Body of pancreas (tissue), 4 donors: ENCODE data around the gene C4orf50. TPM values are rescaled to one million over a fixed set of nuclear protein-coding genes. Genes with fewer than 3 reads are reported as not detected.

Source experiments
- ATAC-seq: fragments of 150-250 bp; one replicate; pipeline ENCODE4 v1.9.1; 2016
- DNase-seq, 4 donors: peaks; one replicate each; pipeline ENCODE4 v3.0.0-alpha.2; 2019
- H3K27ac ChIP-seq, 4 donors: fragments of 200-600 bp; sonication (generic); 1 replicate in 3 of 4; 2 replicates in 1 of 4; pipeline versions ENCODE4 v1.5.1 to v1.6.1; 2016 to 2019; ENCODE audit warnings: mild to moderate bottlenecking in 1 of 4, mixed read lengths in 1 of 4, moderate library complexity in 1 of 4
- H3K27me3 ChIP-seq, 2 donors: fragments of 200-600 bp; sonication (generic); one replicate each; pipeline ENCODE4 v1.6.0; 2016; ENCODE audit warnings: mild to moderate bottlenecking in 1 of 2
- H3K36me3 ChIP-seq, 2 donors: fragments of 200-600 bp; sonication (generic); replicated peaks in 1 of 2; 2 replicates each; pipeline ENCODE4 v1.5.1; 2016; ENCODE audit warnings: low read depth in 2 of 2; ENCODE audit not compliant: insufficient read depth in 1 of 2
- H3K4me1 ChIP-seq: fragments of 200-600 bp; sonication (generic); one replicate; pipeline ENCODE4 v1.6.0; 2016
- H3K4me3 ChIP-seq, 2 donors: fragments of 200-600 bp; sonication (generic); 1 replicate in 1 of 2; 2 replicates in 1 of 2; pipeline ENCODE4 v1.5.1; 2016 to 2019
- H3K9me3 ChIP-seq, 3 donors: fragments of 200-600 bp; sonication (generic); 1 replicate in 2 of 3; 2 replicates in 1 of 3; pipeline ENCODE4 v1.5.1; 2016
- CTCF ChIP-seq, 7 experiments: fragments of 450-650 bp in 4 of 7; fragments of 200-600 bp in 3 of 7; sonication (generic) in 3 of 7; IDR thresholded peaks; one replicate each; pipeline ENCODE4 v1.5.1; 2016 to 2019; ENCODE audit warnings: antibody characterized with exemption in 7 of 7
- POLR2A ChIP-seq, 3 donors: fragments of 450-650 bp; IDR thresholded peaks; one replicate each; pipeline ENCODE4 v1.6.1; 2016; ENCODE audit warnings: antibody characterized with exemption in 3 of 3, mild to moderate bottlenecking in 2 of 3
- WGBS, 2 donors: methylation state at CpG; one replicate each; pipeline ENCODE4 v1.1.5; 2017; 5-methylcytosine and 5-hydroxymethylcytosine counted together
- intact Hi-C: fragments of 100-400 bp; cut with DNase I; formaldehyde crosslinking; loops from one replicate; pipeline ENCODE4 v1.15.1; 2023
- total RNA-seq, 2 donors: library from RNA; depleted of rRNA; stranded (reverse); fragments of >200 nt; gene quantifications; one replicate each; pipeline ENCODE4 v1.1.0, GENCODE V29; 2016

C4orf50 gene
- total RNA-seq, 2 donors from 2014 or later: 0.26 TPM; not detected in 1

GRCh38 chr4:5869966-5870619 is 148.1 kb downstream of the C4orf50 start:
- H3K4me1 ChIP-seq: no peaks in the 10 kb centered on the region
- peak in 1 of 4 donors; percentile 19 for DNase-seq
- no peak for ATAC-seq
- H3K36me3 ChIP-seq: no peaks in the 10 kb centered on the region
- H3K27ac ChIP-seq: no peak overlapping the region
- intact Hi-C loops: no loop called here
- no peaks in the 10 kb centered on the region for H3K9me3 ChIP-seq
- peaks cover 0 to 5% of the 10 kb centered on the region in 2 donors for H3K27me3 ChIP-seq
- 64 to 76% methylated on average over 14 of the region's 14 CpGs for WGBS, 2 donors
- TF ChIP-seq POLR2A (IDR thresholded peaks at IDR 0.05) (no peak), CTCF (IDR thresholded peaks at IDR 0.05) (no peak)
- H3K4me3 ChIP-seq: no peak overlapping the region

GRCh38 chr4:5867866-5868265 is 150.4 kb downstream of the C4orf50 start:
- no peak overlapping the region for H3K4me3 ChIP-seq
- H3K36me3 ChIP-seq: no peaks in the 10 kb centered on the region
- H3K4me1 ChIP-seq: no peaks in the 10 kb centered on the region
- H3K27ac ChIP-seq: no peak overlapping the region
- no peak for TF ChIP-seq POLR2A (IDR thresholded peaks at IDR 0.05)
- no peak for TF ChIP-seq CTCF (IDR thresholded peaks at IDR 0.05)
- DNase-seq: no peak
- ATAC-seq: no peak
- intact Hi-C loops: no loop called here
- 79 to 87% methylated on average over 3 of the region's 3 CpGs for WGBS, 2 donors
- H3K9me3 ChIP-seq: no peaks in the 10 kb centered on the region
- H3K27me3 ChIP-seq: peaks cover 0 to 5% of the 10 kb centered on the region in 2 donors

GRCh38 chr4:5866841-5867813 is 151.1 kb downstream of the C4orf50 start:
- no peaks in the 10 kb centered on the region for H3K4me1 ChIP-seq
- intact Hi-C loops: no loop called here
- H3K27ac ChIP-seq: no peak overlapping the region
- DNase-seq (no peak), ATAC-seq (no peak)
- H3K4me3 ChIP-seq: no peak overlapping the region
- H3K9me3 ChIP-seq: no peaks in the 10 kb centered on the region
- 52 to 63% methylated on average over 10 of the region's 10 CpGs for WGBS, 2 donors
- peaks cover 0 to 5% of the 10 kb centered on the region in 2 donors for H3K27me3 ChIP-seq
- H3K36me3 ChIP-seq: no peaks in the 10 kb centered on the region
- TF ChIP-seq POLR2A (IDR thresholded peaks at IDR 0.05) (no peak), CTCF (IDR thresholded peaks at IDR 0.05) (no peak)

- no peak for ATAC-seq
Measured at GRCh38 chr4:5865896-5866599, 152.2 kb downstream of the C4orf50 start.

More at GRCh38 chr4:5865896-5866599, 152.2 kb downstream of the C4orf50 start:
- Histone ChIP-seq H3K4me1 (no peaks in the 10 kb centered on the region), H3K9me3 (no peaks in the 10 kb centered on the region), H3K27me3 (peaks cover 0 to 5% of the 10 kb centered on the region in 2 donors), H3K4me3 (no peak overlapping the region), H3K27ac (no peak overlapping the region), H3K36me3 (no peaks in the 10 kb centered on the region)
- no peak for DNase-seq
- TF ChIP-seq CTCF (IDR thresholded peaks at IDR 0.05): no peak
- no peak for TF ChIP-seq POLR2A (IDR thresholded peaks at IDR 0.05)
- 40 to 58% methylated on average over 8 to 12 of the region's 12 CpGs for WGBS, 2 donors
- intact Hi-C loops: no loop called here
